HEK293 (cell line): ENCODE results near the gene RNF187.

ENCODE experiments used
- CTCF ChIP-seq: fragments of 450-650 bp; formaldehyde crosslinking; IDR thresholded peaks from 2 replicates; pipeline ENCODE4 v1.5.1; 2016; ENCODE audit warnings: missing biosample characterization, missing genetic modification characterization
- EGR2 ChIP-seq: fragments of 450-650 bp; formaldehyde crosslinking; IDR thresholded peaks from 2 replicates; pipeline ENCODE4 v1.5.1; 2016; ENCODE audit warnings: low read depth, missing biosample characterization, missing genetic modification characterization
- GFI1B ChIP-seq: fragments of 450-650 bp; formaldehyde crosslinking; IDR thresholded peaks from 2 replicates; pipeline ENCODE4 v1.5.1; 2016; ENCODE audit warnings: missing biosample characterization, missing genetic modification characterization
- KLF9 ChIP-seq: fragments of 450-650 bp; formaldehyde crosslinking; IDR thresholded peaks from 2 replicates; pipeline ENCODE4 v1.5.1; 2016; ENCODE audit warnings: missing biosample characterization, missing genetic modification characterization, low read depth
- OSR2 ChIP-seq: fragments of 450-650 bp; formaldehyde crosslinking; IDR thresholded peaks from 2 replicates; pipeline ENCODE4 v1.5.1; 2016; ENCODE audit warnings: missing biosample characterization, missing genetic modification characterization
- PRDM1 ChIP-seq: fragments of 450-650 bp; formaldehyde crosslinking; IDR thresholded peaks from 2 replicates; pipeline ENCODE4; 2016; ENCODE audit warnings: missing biosample characterization, missing genetic modification characterization
- ZBTB20 ChIP-seq: fragments of 450-650 bp; formaldehyde crosslinking; IDR thresholded peaks from 2 replicates; pipeline ENCODE4 v1.5.1; 2016; ENCODE audit warnings: missing biosample characterization, missing genetic modification characterization
- ZFHX2 ChIP-seq: fragments of 450-650 bp; formaldehyde crosslinking; conservative IDR thresholded peaks from 2 replicates; pipeline ENCODE4 v1.5.1; 2016; ENCODE audit warnings: missing biosample characterization, missing genetic modification characterization
- ZFP37 ChIP-seq: fragments of 450-650 bp; formaldehyde crosslinking; IDR thresholded peaks from 2 replicates; pipeline ENCODE4 v1.5.1; 2016; ENCODE audit warnings: missing biosample characterization, missing genetic modification characterization
- ZNF133 ChIP-seq: fragments of 450-650 bp; formaldehyde crosslinking; IDR thresholded peaks from 2 replicates; pipeline ENCODE4 v1.5.1; 2016; ENCODE audit warnings: missing biosample characterization, missing genetic modification characterization
- ZNF138 ChIP-seq: fragments of 450-650 bp; formaldehyde crosslinking; IDR thresholded peaks from 2 replicates; pipeline ENCODE4 v1.5.1; 2016; ENCODE audit warnings: missing biosample characterization, missing genetic modification characterization, borderline replicate concordance
- ZNF157 ChIP-seq: fragments of 450-650 bp; formaldehyde crosslinking; IDR thresholded peaks from 2 replicates; pipeline ENCODE4 v1.5.1; 2016; ENCODE audit warnings: missing biosample characterization, missing genetic modification characterization
- ZNF223 ChIP-seq: fragments of 450-650 bp; formaldehyde crosslinking; IDR thresholded peaks from 2 replicates; pipeline ENCODE4 v1.5.1; 2016; ENCODE audit warnings: missing biosample characterization, missing genetic modification characterization
- ZNF248 ChIP-seq: fragments of 450-650 bp; formaldehyde crosslinking; IDR thresholded peaks from 2 replicates; pipeline ENCODE4 v1.5.1; 2017; ENCODE audit warnings: missing biosample characterization, missing genetic modification characterization
- ZNF266 ChIP-seq: fragments of 450-650 bp; formaldehyde crosslinking; IDR thresholded peaks from 2 replicates; pipeline ENCODE4 v1.5.1; 2016; ENCODE audit warnings: missing biosample characterization, missing genetic modification characterization, low read depth
- ZNF280C ChIP-seq: fragments of 450-650 bp; formaldehyde crosslinking; IDR thresholded peaks from 2 replicates; pipeline ENCODE4 v1.5.1; 2016; ENCODE audit warnings: missing biosample characterization, missing genetic modification characterization
- ZNF335 ChIP-seq: fragments of 450-650 bp; formaldehyde crosslinking; conservative IDR thresholded peaks from 2 replicates; pipeline ENCODE4 v1.5.1; 2016; ENCODE audit warnings: missing biosample characterization, missing genetic modification characterization
- ZNF354C ChIP-seq: fragments of 450-650 bp; formaldehyde crosslinking; IDR thresholded peaks from 2 replicates; pipeline ENCODE4 v1.5.1; 2016; ENCODE audit warnings: missing biosample characterization, missing genetic modification characterization, low read depth, borderline replicate concordance
- ZNF362 ChIP-seq: fragments of 450-650 bp; formaldehyde crosslinking; IDR thresholded peaks from 2 replicates; pipeline ENCODE4 v1.5.1; 2016; ENCODE audit warnings: missing biosample characterization, missing genetic modification characterization
- ZNF391 ChIP-seq: fragments of 450-650 bp; formaldehyde crosslinking; IDR thresholded peaks from 2 replicates; pipeline ENCODE4 v1.5.1; 2016; ENCODE audit warnings: low read depth, missing biosample characterization, missing genetic modification characterization, borderline replicate concordance
- ZNF404 ChIP-seq: fragments of 450-650 bp; formaldehyde crosslinking; IDR thresholded peaks from 2 replicates; pipeline ENCODE4 v1.5.1; 2017; ENCODE audit warnings: missing biosample characterization, missing genetic modification characterization
- ZNF501 ChIP-seq: fragments of 450-650 bp; formaldehyde crosslinking; IDR thresholded peaks from 2 replicates; pipeline ENCODE4 v1.5.1; 2016; ENCODE audit warnings: missing biosample characterization, missing genetic modification characterization
- ZNF548 ChIP-seq: fragments of 450-650 bp; formaldehyde crosslinking; IDR thresholded peaks from 2 replicates; pipeline ENCODE4 v1.5.1; 2016; ENCODE audit warnings: missing biosample characterization, missing genetic modification characterization
- ZNF549 ChIP-seq: fragments of 450-650 bp; IDR thresholded peaks from 2 replicates; pipeline ENCODE4 v1.5.1; 2018; ENCODE audit warnings: missing biosample characterization, missing genetic modification characterization, mild to moderate bottlenecking, inconsistent platforms, moderate library complexity
- ZNF560 ChIP-seq: fragments of 450-650 bp; formaldehyde crosslinking; IDR thresholded peaks from 2 replicates; pipeline ENCODE4 v1.5.1; 2017; ENCODE audit warnings: missing biosample characterization, missing genetic modification characterization, borderline replicate concordance
- ZNF600 ChIP-seq: fragments of 450-650 bp; formaldehyde crosslinking; IDR thresholded peaks from 2 replicates; pipeline ENCODE4 v1.5.1; 2016; ENCODE audit warnings: missing biosample characterization, missing genetic modification characterization
- ZNF624 ChIP-seq: fragments of 450-650 bp; formaldehyde crosslinking; IDR thresholded peaks from 2 replicates; pipeline ENCODE4 v1.5.1; 2017; ENCODE audit warnings: missing biosample characterization, missing genetic modification characterization
- ZNF629 ChIP-seq: fragments of 450-650 bp; formaldehyde crosslinking; IDR thresholded peaks from 2 replicates; pipeline ENCODE4 v1.5.1; 2017; ENCODE audit warnings: missing biosample characterization, missing genetic modification characterization
- ZNF670 ChIP-seq: fragments of 450-650 bp; formaldehyde crosslinking; IDR thresholded peaks from 2 replicates; pipeline ENCODE4 v1.5.1; 2016; ENCODE audit warnings: missing biosample characterization, missing genetic modification characterization, low read depth
- ZNF707 ChIP-seq: fragments of 450-650 bp; formaldehyde crosslinking; IDR thresholded peaks from 2 replicates; pipeline ENCODE4 v1.5.1; 2016; ENCODE audit warnings: missing biosample characterization, missing genetic modification characterization
- ZNF837 ChIP-seq: fragments of 450-650 bp; formaldehyde crosslinking; IDR thresholded peaks from 2 replicates; pipeline ENCODE4 v1.5.1; 2016; ENCODE audit warnings: missing biosample characterization, missing genetic modification characterization
- TF ChIP-seq, protein P1 (sequence below): fragments of 450-650 bp; formaldehyde crosslinking; IDR thresholded peaks from 2 replicates; pipeline ENCODE4 v1.5.1; 2016; ENCODE audit warnings: missing biosample characterization, missing genetic modification characterization
- TF ChIP-seq, protein P2 (sequence below): fragments of 450-650 bp; formaldehyde crosslinking; IDR thresholded peaks from 2 replicates; pipeline ENCODE4 v1.5.1; 2017; ENCODE audit warnings: missing biosample characterization, mild to moderate bottlenecking, missing genetic modification characterization, moderate library complexity

RNF187 gene

GRCh38 chr1:228487336-228488124, at the start of gene RNF187 (continued):
- TF ChIP-seq ZNF549 (no peak), OSR2 (tag by site-specific recombination) (no peak), ZBTB20 (tag by site-specific recombination) (peak; percentile 51; the same call in 1 of the 2 replicates), ZNF248 (tag by site-specific recombination) (no peak), EGR2 (no peak), ZNF133 (tag by site-specific recombination) (no peak), ZNF560 (tag by site-specific recombination) (no peak), ZNF404 (tag by site-specific recombination) (no peak), ZNF391 (no peak; the same call in 1 of the 2 replicates), ZNF362 (no peak), ZNF624 (tag by site-specific recombination) (no peak), ZNF157 (tag by site-specific recombination) (no peak), ZFP37 (tag by site-specific recombination) (no peak), ZNF600 (tag by site-specific recombination) (no peak), ZNF223 (tag by site-specific recombination) (no peak), ZNF670 (tag by site-specific recombination) (no peak), ZFHX2 (tag by site-specific recombination) (0 out of 2 replicates have a peak, but pooled peaks have one; percentile 33), ZNF266 (tag by site-specific recombination) (no peak), ZNF707 (tag by site-specific recombination) (no peak), KLF9 (tag by site-specific recombination) (no peak), ZNF548 (no peak), GFI1B (no peak), ZNF501 (no peak), ZNF837 (tag by site-specific recombination) (no peak), CTCF (tag by site-specific recombination) (no peak), ZNF280C (tag by site-specific recombination) (no peak), ZNF138 (tag by site-specific recombination) (no peak), PRDM1 (no peak), ZNF354C (tag by site-specific recombination) (no peak), ZNF335 (tag by site-specific recombination) (no peak; the same call in 1 of the 2 replicates), ZNF629 (tag by site-specific recombination) (no peak)
- TF ChIP-seq, protein P1, sequence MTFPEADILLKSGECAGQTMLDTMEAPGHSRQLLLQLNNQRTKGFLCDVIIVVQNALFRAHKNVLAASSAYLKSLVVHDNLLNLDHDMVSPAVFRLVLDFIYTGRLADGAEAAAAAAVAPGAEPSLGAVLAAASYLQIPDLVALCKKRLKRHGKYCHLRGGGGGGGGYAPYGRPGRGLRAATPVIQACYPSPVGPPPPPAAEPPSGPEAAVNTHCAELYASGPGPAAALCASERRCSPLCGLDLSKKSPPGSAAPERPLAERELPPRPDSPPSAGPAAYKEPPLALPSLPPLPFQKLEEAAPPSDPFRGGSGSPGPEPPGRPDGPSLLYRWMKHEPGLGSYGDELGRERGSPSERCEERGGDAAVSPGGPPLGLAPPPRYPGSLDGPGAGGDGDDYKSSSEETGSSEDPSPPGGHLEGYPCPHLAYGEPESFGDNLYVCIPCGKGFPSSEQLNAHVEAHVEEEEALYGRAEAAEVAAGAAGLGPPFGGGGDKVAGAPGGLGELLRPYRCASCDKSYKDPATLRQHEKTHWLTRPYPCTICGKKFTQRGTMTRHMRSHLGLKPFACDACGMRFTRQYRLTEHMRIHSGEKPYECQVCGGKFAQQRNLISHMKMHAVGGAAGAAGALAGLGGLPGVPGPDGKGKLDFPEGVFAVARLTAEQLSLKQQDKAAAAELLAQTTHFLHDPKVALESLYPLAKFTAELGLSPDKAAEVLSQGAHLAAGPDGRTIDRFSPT, result no peak
- TF ChIP-seq, protein P2, sequence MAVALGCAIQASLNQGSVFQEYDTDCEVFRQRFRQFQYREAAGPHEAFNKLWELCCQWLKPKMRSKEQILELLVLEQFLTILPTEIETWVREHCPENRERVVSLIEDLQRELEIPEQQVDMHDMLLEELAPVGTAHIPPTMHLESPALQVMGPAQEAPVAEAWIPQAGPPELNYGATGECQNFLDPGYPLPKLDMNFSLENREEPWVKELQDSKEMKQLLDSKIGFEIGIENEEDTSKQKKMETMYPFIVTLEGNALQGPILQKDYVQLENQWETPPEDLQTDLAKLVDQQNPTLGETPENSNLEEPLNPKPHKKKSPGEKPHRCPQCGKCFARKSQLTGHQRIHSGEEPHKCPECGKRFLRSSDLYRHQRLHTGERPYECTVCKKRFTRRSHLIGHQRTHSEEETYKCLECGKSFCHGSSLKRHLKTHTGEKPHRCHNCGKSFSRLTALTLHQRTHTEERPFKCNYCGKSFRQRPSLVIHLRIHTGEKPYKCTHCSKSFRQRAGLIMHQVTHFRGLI (tag by site-specific recombination), result no peak
